ENCODE data around the gene PLPP4.

- TF ChIP-seq CTCF (IDR thresholded peaks at IDR 0.05; ENCODE audit: insufficient read depth, low read length, poor library complexity, severe bottlenecking): no peak
- no peak for TF ChIP-seq EZH2phosphoT487 (conservative IDR thresholded peaks at IDR 0.05; ENCODE audit: low read length)
These were observed 28.9 kb downstream of the PLPP4 start for GRCh38 chr10:120485946-120486345.

Measured in SU-DHL-6 (cell line).